HG03571 (cell line): Measurements from ENCODE around the gene RNF126.

Experiments used
- ATAC-seq: cut with Tn5 transposase; IDR thresholded peaks from one replicate; pipeline ENCODE4 v1.9.1; 2021; ENCODE audit not compliant: unreplicated experiment

RNF126 gene

GRCh38 chr19:648305-648704 is 14.7 kb downstream of the RNF126 start:
- ATAC-seq = no peak

DNA sequence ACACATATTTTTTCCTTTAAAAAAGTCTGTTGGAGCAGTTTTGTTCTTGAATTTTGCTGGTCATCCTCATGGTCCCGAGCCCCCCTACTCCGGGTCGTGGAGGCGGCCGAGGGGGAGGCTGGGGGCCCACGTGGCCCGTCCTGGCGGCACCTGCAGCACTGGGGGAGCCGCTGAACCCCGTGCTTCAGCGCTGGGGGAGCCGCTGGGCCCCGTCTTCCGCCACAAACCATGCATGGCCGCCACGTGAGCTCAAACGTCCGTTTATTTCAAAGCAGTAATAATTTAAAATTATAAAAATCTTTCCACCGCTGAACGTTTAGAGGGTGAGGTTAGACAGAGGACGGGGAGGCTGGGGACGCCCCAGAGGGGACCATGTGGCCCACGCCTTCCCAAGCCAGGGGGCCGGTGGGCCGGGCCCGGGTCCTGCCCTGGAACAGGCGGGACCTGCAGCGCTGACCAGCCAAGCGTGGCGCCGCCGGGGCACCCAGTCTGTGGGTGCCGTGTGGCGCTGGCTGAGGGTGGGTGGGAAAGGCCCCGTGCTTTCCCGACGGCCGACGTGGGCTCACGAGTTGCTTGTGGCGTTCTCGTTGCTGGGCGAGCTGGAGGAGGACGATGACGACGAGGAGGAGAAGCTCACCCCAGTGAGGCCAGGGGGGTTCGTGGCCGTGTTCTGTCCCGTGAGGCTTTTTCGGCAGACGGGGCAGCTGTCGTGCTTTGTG is 15.3 kb downstream of the RNF126 start:
- ATAC-seq = no peak

DNA sequence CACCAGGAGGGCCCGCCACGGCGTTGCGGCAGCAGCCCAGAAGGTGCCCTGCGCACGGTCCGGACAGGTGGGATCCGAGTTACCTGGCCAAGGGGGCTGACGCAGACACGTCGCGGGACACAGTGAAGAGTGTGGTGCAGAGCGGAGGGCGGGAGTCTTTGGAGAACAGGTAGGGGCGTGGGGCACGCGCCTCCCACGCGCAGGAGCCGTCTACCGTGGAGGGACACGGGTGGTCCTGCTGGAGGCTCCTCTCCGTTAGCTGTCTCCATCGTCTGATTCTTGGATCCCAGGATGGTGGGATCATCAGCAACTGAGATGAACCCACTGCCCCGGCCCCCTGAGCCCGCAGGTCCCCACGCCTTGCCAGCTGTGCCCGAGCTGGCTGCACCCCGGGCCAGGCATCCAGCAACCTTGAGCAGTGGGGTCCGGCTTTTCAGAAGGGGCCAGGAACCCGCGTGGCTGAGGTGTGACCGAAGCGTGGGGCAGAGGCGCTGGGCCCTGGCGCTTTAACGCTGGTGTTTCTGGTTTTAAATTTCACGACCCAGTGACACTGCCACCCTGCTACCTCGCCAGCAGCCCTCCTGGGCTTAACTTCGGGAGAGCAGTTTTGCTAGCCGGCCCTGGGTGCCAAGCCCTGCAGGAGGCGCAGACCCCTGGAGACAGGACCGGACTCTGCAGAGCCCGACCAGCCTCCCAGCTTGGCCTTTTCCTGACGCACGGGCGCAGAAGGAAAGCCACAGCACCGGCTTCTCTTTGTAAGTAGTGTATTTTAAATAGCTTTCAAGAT is 16.0 kb downstream of the RNF126 start:
- ATAC-seq = no peak

DNA sequence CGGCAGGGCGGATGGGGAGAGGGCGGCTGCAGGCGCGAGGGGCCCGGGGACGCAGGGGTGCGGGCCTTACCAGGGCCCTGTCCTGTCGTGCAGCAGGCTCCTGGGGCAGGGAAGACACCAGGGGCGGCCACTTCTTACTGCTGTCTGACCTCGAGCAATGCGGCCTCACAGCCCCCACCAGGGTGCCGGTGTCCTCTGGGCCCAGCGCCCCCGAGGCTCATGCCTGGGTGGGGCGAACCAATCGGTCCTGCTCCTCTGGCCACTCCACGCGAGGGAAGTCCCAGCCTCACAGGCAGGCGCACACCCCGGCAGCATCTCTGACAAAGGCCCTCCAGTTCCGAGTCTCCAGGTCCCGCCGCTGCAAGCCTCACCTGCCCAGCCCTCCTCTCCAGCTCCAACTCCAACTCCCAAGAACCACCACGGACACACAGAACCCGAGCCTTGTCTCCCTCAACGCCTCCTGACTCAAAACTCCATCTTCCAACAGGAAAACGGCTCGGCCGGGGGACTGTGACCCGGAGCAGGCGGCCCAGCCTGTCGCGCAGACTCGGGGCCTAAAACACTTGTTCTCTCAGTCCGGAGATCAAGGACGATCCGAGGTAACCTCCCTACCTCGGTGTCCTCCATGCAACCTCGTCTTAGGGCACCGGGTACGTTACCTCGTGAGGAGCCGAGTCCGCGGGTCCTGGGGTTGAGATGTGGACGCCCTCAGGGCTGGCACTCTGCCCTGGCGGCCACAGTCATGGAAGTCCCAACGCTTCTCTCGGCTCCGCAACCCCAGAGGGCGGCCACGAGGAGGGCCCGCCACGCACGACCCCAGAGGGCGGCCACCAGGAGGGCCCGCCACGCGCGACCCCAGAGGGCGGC is 16.9 kb downstream of the RNF126 start:
- ATAC-seq = no peak

DNA sequence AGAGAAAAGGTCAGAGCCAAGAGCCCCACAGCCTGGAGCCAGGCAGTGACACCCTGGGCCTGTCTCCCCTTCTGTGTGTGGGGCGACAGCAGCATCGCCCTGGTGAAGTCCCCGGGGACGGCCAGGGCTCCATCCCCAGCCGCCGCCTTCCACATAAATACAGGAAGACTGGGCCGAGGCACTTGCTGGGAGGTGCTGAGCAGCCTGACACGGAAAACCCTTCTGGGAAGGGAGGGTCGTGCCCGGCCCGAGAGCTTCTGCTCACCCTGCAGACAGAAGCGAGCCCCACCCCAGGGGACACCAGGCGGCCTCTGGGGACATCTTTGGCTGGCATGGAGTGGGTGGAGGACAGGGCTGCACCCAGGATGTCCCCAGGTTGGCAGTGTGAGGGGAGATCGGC is 18.2 kb downstream of the RNF126 start:
- no peak for ATAC-seq

DNA sequence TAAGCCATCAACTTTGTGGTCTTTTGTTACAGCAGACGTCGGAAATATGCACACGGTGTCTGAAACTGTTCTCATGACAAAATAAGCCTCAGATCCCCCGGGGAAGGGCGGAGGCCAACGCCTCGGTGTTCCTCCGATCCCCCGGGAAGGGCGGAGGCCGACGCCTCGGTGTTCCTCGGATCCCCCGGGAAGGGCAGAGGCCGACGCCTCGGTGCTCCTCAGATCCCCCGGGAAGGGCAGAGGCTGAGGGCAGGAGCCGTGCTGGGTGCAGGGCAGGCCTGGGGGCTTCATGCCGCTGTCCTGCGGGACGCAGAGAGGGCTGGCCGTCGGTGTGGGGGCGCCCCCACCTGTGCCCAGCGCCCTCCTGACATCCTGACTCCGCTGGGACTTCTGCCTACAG is 18.7 kb downstream of the RNF126 start:
- no peak for ATAC-seq

GRCh38 chr19:643736-644135 is 19.3 kb downstream of the RNF126 start:
- no peak for ATAC-seq

- ATAC-seq = no peak
Observed at GRCh38 chr19:642767-643727, 20.0 kb downstream of the RNF126 start.

DNA sequence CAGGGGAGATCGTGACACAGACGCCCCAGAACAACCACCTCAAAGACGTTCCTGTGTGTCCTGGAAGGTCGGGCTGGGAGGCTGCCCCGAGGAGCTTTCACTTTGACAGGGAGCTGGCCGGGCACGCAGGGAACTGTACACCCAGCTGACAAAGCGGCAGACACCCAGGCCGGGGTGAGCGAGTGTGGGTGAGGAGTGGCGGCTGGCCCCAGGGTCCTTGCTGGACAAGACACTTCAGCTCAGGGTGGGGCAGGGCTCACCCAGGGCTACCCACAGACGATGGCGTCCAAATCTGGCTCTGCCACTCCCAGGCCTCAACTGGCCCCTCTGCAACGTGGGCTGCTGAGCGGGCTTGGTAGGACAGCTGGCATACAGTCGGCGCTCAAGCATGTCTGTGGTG is 21.3 kb downstream of the RNF126 start:
- no peak for ATAC-seq

DNA sequence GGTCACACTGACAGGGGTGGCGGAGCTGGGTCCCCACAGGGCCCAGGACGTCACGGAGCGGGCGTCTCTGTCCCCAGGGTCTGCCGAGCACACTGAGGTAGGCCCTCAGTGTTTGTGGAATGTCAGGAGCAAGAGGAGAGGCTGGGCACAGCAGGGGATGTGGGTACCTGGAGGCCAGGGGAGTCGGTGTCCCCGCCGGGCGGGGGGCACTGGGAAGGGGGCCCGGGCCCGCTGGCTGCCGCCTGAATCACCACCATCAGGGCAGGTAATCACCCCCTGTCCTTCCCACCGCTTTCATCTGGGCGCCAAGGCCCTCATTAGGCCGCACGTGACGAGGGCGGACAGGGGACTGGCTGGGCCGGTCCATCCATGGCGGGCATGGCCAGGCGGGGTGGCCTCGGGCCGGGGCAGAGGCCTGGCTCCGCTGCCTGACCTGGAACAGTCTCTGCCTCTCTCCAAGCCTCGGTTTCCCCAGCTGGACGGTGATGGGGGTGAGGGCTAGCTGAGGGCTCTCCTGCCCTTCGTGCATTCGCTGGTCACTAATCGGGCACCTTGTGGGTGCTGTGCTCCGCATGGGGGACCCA is 22.3 kb downstream of the RNF126 start:
- ATAC-seq = no peak

- ATAC-seq = no peak
Observed at GRCh38 chr19:640161-640558, 22.9 kb downstream of the RNF126 start.

GRCh38 chr19:639253-640160 is 23.5 kb downstream of the RNF126 start, which contains the start of gene FGF22:
Gene FGF22, plus strand, starts transcription at chr19:639879. Its CDS starts 47 bp downstream, at chr19:639926.
- ATAC-seq = no peak

DNA sequence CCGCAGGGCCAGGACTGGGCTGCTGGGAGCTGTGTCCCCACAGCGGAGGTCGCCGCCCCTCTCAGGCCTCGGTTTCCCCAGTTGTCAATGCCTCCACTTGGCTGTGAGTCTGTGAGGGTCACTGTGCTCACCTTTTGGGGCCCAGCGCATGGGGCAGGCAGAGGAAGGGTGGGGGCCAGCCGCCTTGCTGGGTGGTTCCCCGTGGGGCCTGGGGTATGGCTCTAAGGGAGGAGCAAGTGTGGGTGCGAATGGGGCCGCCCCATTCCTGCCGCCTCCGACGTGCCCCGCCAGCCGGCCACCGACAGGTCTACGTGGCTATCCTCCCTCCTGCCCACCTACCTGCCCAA is 24.1 kb downstream of the RNF126 start:
- no peak for ATAC-seq

DNA sequence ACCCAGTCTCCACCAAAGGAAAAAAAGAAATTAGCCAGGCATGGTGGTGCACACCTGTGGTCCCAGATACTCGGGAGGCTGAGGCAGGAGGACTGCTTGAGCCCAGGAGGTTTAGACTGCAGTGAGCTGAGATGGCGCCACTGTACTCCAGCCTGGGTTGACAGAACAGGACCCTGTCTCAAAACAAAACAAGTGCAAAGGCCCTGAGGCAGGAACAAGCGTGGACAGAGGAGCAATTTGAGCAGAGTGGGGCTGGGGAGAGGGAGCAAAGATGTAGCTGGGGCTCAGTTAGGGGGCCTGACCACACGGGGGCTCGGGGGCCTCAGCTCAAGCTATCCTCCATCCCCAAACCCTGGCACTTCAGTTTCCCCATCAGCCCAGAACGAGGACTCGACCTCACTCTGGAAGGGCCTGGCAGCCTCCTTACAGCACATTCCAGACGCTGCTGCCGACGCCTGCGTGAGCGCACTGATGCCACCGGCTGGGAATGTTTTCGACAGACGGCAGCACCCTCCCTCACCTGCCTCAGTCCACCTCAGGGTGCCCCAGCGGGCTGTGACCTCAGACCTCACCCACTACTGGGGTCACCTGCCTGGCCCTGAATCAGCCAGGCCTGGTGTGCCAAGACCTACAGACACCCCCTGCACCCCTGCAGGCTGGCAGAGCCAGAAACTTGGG is 27.9 kb downstream of the RNF126 start:
- no peak for ATAC-seq

DNA sequence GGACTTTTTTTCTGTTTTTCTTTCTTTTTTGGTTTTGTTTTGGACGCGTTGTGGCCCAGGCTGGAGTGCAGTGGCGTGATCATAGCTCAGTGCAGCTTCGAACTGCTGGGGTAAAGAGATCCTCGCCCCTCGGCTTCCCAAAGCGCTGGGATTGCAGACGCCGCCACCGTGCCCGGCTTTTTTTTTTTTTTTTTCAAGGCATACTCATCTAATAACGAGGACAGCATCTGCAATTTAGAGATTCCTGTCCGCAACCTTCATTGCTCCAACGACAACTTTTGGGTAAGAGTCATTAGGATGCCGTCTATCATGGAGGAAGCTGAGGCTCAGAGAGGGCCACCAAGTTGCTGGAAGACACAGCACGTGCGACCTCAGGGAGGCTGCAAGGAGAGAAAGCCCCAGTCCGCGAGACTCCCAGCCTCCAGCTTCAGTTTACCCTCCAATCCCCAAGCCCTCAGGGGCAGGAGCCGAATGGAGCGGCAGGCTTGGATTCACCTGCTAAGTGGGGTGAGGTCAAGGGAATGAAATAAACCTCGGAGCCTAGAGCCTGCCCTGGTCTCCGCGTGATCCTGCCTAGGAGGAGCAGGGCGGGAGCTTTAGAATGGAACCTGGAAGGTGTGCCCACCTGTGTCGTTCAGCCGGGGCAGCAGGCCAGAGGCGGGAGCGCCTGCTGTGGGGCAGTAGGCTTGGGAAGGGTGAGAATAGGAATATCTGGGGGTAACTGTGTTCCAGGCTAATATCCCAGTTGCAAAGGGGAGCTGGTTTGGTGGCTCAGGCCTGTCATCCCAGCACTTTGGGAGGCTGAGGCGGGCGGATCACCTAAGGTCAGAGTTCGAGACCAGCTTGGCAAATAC is 29.0 kb downstream of the RNF126 start:
- no peak for ATAC-seq

DNA sequence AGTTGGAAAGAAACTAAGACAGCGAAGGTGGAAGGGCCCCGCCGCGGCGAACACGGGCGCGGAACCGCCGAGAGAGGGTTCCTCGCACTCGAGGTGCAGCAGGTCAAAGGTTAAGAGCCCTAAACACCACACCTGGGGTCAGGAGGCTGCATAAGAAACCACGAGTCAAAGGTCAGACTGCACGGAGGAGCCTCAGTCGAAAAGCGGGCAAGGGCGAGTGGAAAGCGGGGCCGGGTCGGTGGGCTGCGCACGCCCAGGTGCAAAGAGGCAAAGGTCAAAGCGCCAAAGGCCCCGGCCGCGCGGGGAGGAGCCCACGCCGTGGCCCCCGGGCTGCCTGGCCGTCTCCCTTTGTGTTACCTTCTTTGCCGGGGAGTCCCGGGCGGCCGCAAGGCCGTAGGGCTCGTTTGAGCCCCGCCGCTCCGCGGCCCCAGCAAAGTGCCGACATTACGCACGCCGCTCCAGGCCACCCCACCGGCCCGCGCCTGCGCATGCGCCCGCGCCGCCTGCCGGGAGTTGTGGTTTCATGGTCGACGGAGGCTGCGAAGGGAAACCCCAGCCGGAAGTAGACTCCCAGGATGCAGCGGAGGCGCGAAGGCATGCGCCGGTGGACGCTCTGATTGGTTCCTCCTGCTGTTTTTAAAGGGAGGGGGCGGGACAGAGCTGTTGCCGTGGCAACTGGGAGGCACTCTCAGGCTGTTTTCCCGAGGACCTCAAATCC is 29.8 kb downstream of the RNF126 start, which contains the start of gene POLRMT:
Gene POLRMT, minus strand, starts transcription at position 470 of the 718 bp plus-strand sequence. Its CDS starts 25 bp downstream, at position 445.
- ATAC-seq = peak; percentile 73

GRCh38 chr19:632579-633067 is 30.4 kb downstream of the RNF126 start:
- no peak for ATAC-seq
